VCaP (cell line): ENCODE data around the gene PRR5L.
A peak's percentile ranks its signal among the peaks of the same experiment; 100 is the strongest.

Source experiments
- H3K27ac ChIP-seq: fragments of 450-650 bp; 2 replicates; pipeline ENCODE4 v1.5.1; 2017
- TF ChIP-seq, protein P1 (sequence below): fragments of 450-650 bp; conservative IDR thresholded peaks from 2 replicates; pipeline ENCODE4 v1.5.1; 2017; ENCODE audit warnings: mild to moderate bottlenecking, moderate library complexity

Gene PRR5L

GRCh38 chr11:36258730-36259360, 37.2 kb upstream of the PRR5L start:
- no peak overlapping the region for H3K27ac ChIP-seq
- TF ChIP-seq, protein P1, sequence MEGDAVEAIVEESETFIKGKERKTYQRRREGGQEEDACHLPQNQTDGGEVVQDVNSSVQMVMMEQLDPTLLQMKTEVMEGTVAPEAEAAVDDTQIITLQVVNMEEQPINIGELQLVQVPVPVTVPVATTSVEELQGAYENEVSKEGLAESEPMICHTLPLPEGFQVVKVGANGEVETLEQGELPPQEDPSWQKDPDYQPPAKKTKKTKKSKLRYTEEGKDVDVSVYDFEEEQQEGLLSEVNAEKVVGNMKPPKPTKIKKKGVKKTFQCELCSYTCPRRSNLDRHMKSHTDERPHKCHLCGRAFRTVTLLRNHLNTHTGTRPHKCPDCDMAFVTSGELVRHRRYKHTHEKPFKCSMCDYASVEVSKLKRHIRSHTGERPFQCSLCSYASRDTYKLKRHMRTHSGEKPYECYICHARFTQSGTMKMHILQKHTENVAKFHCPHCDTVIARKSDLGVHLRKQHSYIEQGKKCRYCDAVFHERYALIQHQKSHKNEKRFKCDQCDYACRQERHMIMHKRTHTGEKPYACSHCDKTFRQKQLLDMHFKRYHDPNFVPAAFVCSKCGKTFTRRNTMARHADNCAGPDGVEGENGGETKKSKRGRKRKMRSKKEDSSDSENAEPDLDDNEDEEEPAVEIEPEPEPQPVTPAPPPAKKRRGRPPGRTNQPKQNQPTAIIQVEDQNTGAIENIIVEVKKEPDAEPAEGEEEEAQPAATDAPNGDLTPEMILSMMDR: peak; percentile 79

DNA sequence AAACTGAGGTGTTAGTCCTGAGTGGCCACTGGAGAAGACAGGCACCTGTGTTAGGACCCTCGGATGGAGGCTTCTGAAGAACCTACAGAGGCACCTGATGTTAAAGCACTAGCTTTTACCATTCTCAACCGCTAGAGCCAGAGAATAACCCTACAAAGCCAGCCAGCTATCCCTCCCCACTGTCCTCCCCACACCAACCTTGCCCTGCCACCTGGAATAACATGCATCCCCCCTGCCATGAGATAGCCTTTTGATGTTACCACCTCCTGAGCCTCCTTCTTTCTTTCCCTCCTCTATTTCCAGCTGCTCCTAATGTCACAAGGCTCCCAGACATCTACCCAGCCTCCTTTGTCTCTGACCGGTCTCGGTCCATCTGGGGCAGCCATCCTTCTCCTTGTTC, 35.0 kb upstream of the PRR5L start:
- TF ChIP-seq, protein P1: no peak
- H3K27ac ChIP-seq: no peak overlapping the region

- TF ChIP-seq, protein P1: no peak
- H3K27ac ChIP-seq: no peak overlapping the region
Measured at GRCh38 chr11:36264011-36264972, 31.8 kb upstream of the PRR5L start.

DNA sequence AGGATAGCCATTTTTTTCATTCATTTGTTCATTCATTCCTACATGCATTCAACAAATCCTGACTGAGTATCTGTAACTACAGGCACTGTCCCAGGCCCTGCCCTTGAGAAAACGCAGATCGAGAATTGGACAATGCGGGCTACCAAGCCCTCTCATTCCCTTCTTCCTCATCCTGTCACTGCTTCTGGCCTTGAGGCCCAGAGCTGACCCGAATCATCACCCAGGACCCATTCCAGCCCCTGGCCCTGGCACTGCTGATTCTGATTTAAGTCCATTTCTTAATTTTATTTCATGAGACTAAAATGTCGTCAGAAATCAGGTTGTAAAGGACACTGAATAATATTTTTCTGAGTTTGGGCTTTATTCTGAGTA, 31.1 kb upstream of the PRR5L start:
- no peak overlapping the region for H3K27ac ChIP-seq
- TF ChIP-seq, protein P1: no peak

DNA sequence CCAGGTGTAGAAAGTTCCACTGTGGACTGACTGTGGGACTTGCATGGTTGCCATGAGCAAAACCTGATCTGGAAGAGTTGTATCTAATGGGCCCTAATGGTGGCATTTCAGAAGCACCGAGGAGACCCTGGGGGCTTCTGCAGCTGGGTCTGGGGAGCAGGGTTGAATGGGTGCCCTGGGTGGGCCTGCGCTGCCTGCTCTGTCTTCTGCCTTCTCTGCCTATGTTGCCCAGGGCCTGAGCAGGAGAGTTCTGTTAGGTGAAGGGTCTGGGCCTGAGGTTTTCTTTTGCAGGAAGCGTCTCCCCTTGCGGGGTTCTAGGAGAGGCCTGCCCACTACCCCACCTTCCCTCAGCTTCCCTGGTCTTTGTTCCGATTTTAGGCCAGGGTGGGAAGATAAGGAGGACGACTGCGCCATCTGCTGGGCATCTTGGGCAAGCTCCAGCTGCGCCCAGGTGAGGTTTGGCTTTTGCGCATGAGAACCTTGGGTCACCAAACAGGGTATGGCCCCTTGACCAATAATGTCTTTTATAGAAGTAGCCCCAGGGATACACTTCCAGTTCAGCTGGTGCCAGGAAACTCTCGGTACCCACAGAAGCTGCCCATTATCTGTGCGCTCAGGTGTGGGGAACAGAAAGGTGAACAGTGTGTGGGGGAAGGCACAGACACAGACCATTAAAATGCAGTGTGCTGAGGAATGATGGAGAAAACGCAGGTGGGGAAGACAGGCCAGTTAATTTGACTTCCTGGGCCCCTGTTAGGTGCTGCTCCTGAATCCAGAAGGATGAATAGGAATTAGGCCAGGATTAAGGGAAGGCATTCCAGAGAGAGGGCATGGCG, 30.1 kb upstream of the PRR5L start:
- TF ChIP-seq, protein P1: peak; percentile 88
- H3K27ac ChIP-seq: no peak overlapping the region

DNA sequence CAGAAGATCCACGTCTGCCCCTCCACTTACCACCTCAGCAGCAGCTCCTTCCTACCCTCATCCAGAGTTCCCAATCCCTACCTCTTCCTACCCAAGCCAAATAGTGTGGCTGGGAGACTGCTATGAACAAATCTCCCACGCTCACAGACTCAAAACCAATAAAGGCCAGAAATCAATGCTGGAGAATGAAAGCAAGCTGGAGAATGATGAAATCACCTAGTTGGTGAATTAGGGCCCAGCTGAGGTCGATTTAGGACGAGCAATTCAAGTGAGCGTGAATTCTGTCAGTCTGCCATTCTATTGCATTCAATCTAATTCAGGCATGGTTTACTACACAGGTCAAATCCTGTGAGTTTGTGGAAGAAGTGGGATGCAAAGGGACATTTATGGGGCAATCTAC, 29.3 kb upstream of the PRR5L start:
- H3K27ac ChIP-seq: no peak overlapping the region
- TF ChIP-seq, protein P1: no peak
